ENCODE data around the gene ZFP91. TPM values are rescaled to one million over a fixed set of nuclear protein-coding genes. Genes with fewer than 3 reads are reported as not detected.

The ZFP91 gene
- total RNA-seq (2022; extraction: Qiagen RNA extraction; ENCODE audit: low read depth) = 25.1 to 50.3 TPM (median 44.3 TPM) in 5 replicates

GRCh38 chr11:58578635-58579191 is at the start of gene ZFP91:
TSS of gene ZFP91 (plus strand) at chr11:58579063. CDS start at chr11:58579282, 219 bp downstream.

GRCh38 chr11:58575377-58576020 is 3.4 kb upstream of the ZFP91 start, which contains the start of gene LPXN:
TSS of gene LPXN (minus strand) at chr11:58575856. CDS start at chr11:58575772, 84 bp downstream.

GRCh38 chr11:58622344-58622743 is 43.5 kb downstream of the ZFP91 start, which contains the start of gene CNTF:
TSS of gene CNTF (plus strand) at chr11:58622665. CDS start at chr11:58622753, 88 bp downstream.

Other genes with a start within 250 kb of the ZFP91 start
- gene OR5B17, start 220.0 kb upstream of the ZFP91 start, total RNA-seq (2022; extraction: Qiagen RNA extraction; ENCODE audit: low read depth) = not detected in 5 replicates
- not detected in 5 replicates for gene OR5B3, start 172.2 kb upstream of the ZFP91 start, total RNA-seq (2022; extraction: Qiagen RNA extraction; ENCODE audit: low read depth)
- gene OR5B2, start 150.9 kb upstream of the ZFP91 start, total RNA-seq (2022; extraction: Qiagen RNA extraction; ENCODE audit: low read depth) = not detected in 5 replicates
- not detected in 5 replicates for gene OR5B12, start 136.8 kb upstream of the ZFP91 start, total RNA-seq (2022; extraction: Qiagen RNA extraction; ENCODE audit: low read depth)
- not detected in 5 replicates for gene OR5B21, start 71.0 kb upstream of the ZFP91 start, total RNA-seq (2022; extraction: Qiagen RNA extraction; ENCODE audit: low read depth)
- gene LPXN, start 3.2 kb upstream of the ZFP91 start, total RNA-seq (2022; extraction: Qiagen RNA extraction; ENCODE audit: low read depth) = 2.0 to 3.5 TPM (median 2.5 TPM) in 5 replicates
- 1.1 to 1.7 TPM (median 1.4 TPM) in 5 replicates for gene CNTF, start 43.6 kb downstream of the ZFP91 start, total RNA-seq (2022; extraction: Qiagen RNA extraction; ENCODE audit: low read depth)
- gene GLYAT, start 152.9 kb downstream of the ZFP91 start, total RNA-seq (2022; extraction: Qiagen RNA extraction; ENCODE audit: low read depth) = not detected in 5 replicates

Measured in A549 treated with RU486 at 1 μM for 4 hours (cell line).